Parathyroid adenoma (tissue), 2 donors: ENCODE measurements around the gene ITPR1.
A peak's percentile ranks its signal among the peaks of the same experiment; 100 is the strongest.

Experiments
- H2AFZ ChIP-seq: fragments of 300-600 bp; sonication (generic); one replicate; pipeline ENCODE4 v1.7.0; 2017; ENCODE audit warnings: antibody characterized with exemption, mild to moderate bottlenecking
- H3K27ac ChIP-seq: fragments of 300-600 bp; sonication (generic); one replicate; pipeline ENCODE4 v1.7.0; 2017
- H3K27me3 ChIP-seq: fragments of 300-600 bp; sonication (generic); one replicate; pipeline ENCODE4 v1.7.0; 2017; ENCODE audit warnings: low read length; ENCODE audit not compliant: control insufficient read depth, insufficient read depth
- H3K36me3 ChIP-seq: fragments of 300-600 bp; sonication (generic); one replicate; pipeline ENCODE4 v1.7.0; 2017; ENCODE audit warnings: low read length; ENCODE audit not compliant: control insufficient read depth, insufficient read depth
- H3K4me1 ChIP-seq: fragments of 300-600 bp; sonication (generic); one replicate; pipeline ENCODE4 v1.7.0; 2017; ENCODE audit warnings: control low read depth
- H3K4me2 ChIP-seq: fragments of 300-600 bp; sonication (generic); one replicate; pipeline ENCODE4 v1.7.0; 2017; ENCODE audit warnings: low read length
- H3K4me3 ChIP-seq: fragments of 300-600 bp; sonication (generic); one replicate; pipeline ENCODE4 v1.7.0; 2017; ENCODE audit warnings: low read depth, low read length
- H3K79me2 ChIP-seq: fragments of 300-600 bp; sonication (generic); one replicate; pipeline ENCODE4 v1.7.0; 2017; ENCODE audit warnings: control low read depth
- H3K9ac ChIP-seq: fragments of 300-600 bp; sonication (generic); one replicate; pipeline ENCODE4 v1.7.0; 2017; ENCODE audit warnings: mild to moderate bottlenecking
- H3K9me3 ChIP-seq: fragments of 300-600 bp; sonication (generic); one replicate; pipeline ENCODE4 v1.7.0; 2017; ENCODE audit warnings: low read length; ENCODE audit not compliant: control insufficient read depth
- TF ChIP-seq, protein P1 (sequence below): fragments of 300-600 bp; sonication (generic); IDR thresholded peaks from one replicate; pipeline ENCODE4 v1.7.0; 2017; ENCODE audit warnings: antibody characterized with exemption, mild to moderate bottlenecking
- donor health status: primary hyperparathyroidism.

ITPR1 gene

DNA sequence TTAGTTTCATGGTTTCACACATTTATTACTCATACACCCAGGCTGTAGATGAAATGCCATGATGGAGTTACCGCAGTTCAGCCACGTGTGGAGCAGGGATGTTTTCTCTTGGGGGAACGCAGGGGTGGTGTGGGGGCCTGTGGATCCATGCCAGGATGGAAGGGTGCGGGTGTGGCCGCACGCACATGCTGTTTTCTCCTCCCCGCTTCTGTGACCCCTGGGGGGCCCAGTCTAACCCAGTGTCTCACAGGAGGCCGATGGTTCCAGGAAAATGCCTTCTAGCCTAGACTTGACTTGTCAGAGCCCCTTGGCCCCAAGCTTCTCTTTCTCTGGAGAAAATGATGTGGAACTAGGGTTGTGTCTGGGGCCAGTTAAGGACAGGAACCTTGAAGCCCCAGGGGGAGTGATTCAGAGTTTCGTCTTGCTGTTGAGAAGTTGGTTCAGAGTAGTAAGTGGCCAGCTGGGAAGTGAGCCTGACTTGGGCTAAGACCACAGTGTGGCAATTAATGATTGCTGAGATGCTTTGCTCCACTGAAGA, 245.7 kb downstream of the ITPR1 start:
- no peak overlapping the region for H3K9ac ChIP-seq
- TF ChIP-seq, protein P1, sequence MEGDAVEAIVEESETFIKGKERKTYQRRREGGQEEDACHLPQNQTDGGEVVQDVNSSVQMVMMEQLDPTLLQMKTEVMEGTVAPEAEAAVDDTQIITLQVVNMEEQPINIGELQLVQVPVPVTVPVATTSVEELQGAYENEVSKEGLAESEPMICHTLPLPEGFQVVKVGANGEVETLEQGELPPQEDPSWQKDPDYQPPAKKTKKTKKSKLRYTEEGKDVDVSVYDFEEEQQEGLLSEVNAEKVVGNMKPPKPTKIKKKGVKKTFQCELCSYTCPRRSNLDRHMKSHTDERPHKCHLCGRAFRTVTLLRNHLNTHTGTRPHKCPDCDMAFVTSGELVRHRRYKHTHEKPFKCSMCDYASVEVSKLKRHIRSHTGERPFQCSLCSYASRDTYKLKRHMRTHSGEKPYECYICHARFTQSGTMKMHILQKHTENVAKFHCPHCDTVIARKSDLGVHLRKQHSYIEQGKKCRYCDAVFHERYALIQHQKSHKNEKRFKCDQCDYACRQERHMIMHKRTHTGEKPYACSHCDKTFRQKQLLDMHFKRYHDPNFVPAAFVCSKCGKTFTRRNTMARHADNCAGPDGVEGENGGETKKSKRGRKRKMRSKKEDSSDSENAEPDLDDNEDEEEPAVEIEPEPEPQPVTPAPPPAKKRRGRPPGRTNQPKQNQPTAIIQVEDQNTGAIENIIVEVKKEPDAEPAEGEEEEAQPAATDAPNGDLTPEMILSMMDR: no peak
- H3K9me3 ChIP-seq: no peaks in the 10 kb centered on the region
- H3K36me3 ChIP-seq: no peaks in the 10 kb centered on the region
- H3K4me2 ChIP-seq: no peak overlapping the region
- H2AFZ ChIP-seq: no peak overlapping the region
- H3K4me1 ChIP-seq: peaks cover 20% of the 10 kb centered on the region
- no peaks in the 10 kb centered on the region for H3K79me2 ChIP-seq
- no peak overlapping the region for H3K4me3 ChIP-seq
- no peak overlapping the region for H3K27ac ChIP-seq
- no peaks in the 10 kb centered on the region for H3K27me3 ChIP-seq

- H3K79me2 ChIP-seq: no peaks in the 10 kb centered on the region
- no peak overlapping the region for H3K9ac ChIP-seq
- no peak overlapping the region for H2AFZ ChIP-seq
- peak overlapping the region; percentile 83 for H3K27ac ChIP-seq
- no peak overlapping the region for H3K4me3 ChIP-seq
- peaks cover 20% of the 10 kb centered on the region for H3K4me1 ChIP-seq
- no peaks in the 10 kb centered on the region for H3K36me3 ChIP-seq
- TF ChIP-seq, protein P1: no peak
- no peaks in the 10 kb centered on the region for H3K27me3 ChIP-seq
- H3K9me3 ChIP-seq: no peaks in the 10 kb centered on the region
- H3K4me2 ChIP-seq: no peak overlapping the region
Observed at GRCh38 chr3:4739289-4740236, 246.4 kb downstream of the ITPR1 start.

DNA sequence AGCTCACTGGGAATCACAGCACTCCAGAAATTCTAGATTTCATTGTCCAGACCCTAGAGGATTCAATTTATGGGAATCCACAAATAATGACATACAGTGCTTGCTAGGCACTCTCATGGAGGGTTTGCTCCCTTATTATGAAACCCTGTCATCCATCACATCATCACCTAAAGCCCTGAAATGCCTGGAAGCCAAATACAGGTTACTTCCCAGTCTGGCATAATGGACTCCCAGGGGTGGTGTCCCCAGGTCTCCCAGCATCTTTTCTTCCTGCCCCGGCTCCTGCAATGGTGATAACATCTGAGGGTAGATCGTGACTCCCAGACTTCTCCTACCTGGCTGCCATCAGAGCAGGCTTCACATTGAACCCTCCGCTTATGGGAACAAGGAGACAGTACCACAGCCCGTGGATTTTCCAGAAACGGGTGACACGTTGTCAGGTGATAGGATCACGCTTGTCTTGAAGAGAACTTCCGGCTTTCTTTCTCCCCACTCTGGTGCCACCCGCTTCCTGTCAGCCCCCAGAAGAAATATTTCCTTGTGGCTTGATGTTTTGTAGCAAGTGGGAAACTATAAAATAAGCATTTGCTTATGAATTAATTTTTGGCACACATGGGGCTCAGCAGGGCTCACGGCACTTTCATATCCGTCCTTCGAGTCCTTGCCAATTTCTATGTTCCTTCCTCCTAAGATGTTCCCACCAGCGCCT, 247.4 kb downstream of the ITPR1 start:
- Histone ChIP-seq H3K9me3 (no peaks in the 10 kb centered on the region), H3K4me2 (peak overlapping the region; percentile 55), H3K79me2 (no peaks in the 10 kb centered on the region), H2AFZ (peak overlapping the region; percentile 50), H3K36me3 (no peaks in the 10 kb centered on the region), H3K4me1 (peaks cover 24% of the 10 kb centered on the region), H3K9ac (no peak overlapping the region), H3K27ac (peak overlapping the region; percentile 83), H3K4me3 (peak overlapping the region; percentile 26), H3K27me3 (no peaks in the 10 kb centered on the region)
- TF ChIP-seq, protein P1: no peak

DNA sequence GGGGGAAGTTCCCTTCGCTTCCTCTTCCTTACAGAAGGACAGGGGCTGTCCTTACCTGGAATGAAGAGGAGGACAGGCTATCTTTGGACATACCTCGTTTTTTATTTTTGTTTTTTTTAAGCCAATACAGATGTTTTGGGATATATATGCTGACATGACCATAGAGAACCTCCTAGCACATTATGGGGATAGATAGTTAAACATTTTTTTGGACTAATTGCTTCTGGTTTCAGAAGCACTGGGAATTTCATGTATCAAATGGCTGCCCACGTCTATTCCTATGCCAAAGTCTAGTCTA, 247.9 kb downstream of the ITPR1 start:
- peak overlapping the region; percentile 55 for H3K4me2 ChIP-seq
- no peaks in the 10 kb centered on the region for H3K9me3 ChIP-seq
- H3K4me3 ChIP-seq: peak overlapping the region; percentile 26
- no peaks in the 10 kb centered on the region for H3K79me2 ChIP-seq
- H3K4me1 ChIP-seq: peaks cover 29% of the 10 kb centered on the region
- H3K36me3 ChIP-seq: no peaks in the 10 kb centered on the region
- H3K9ac ChIP-seq: no peak overlapping the region
- TF ChIP-seq, protein P1: no peak
- peak overlapping the region; percentile 50 for H2AFZ ChIP-seq
- peak overlapping the region; percentile 83 for H3K27ac ChIP-seq
- no peaks in the 10 kb centered on the region for H3K27me3 ChIP-seq
